HG03060 (cell line): ENCODE measurements around the gene PDXDC1.
"Not testable (repeated sequence)": the region's sequence is repeated elsewhere in the genome, so short reads cannot be mapped to it uniquely, and the experiment has no call there.

Experiments used
- ATAC-seq: cut with Tn5 transposase; IDR thresholded peaks from one replicate; pipeline ENCODE4 v1.9.1; 2021; ENCODE audit warnings: low read depth, moderate number of reproducible peaks; ENCODE audit not compliant: unreplicated experiment

Gene PDXDC1

GRCh38 chr16:15057681-15058417 is 83.0 kb downstream of the PDXDC1 start:
- ATAC-seq: no peak

DNA sequence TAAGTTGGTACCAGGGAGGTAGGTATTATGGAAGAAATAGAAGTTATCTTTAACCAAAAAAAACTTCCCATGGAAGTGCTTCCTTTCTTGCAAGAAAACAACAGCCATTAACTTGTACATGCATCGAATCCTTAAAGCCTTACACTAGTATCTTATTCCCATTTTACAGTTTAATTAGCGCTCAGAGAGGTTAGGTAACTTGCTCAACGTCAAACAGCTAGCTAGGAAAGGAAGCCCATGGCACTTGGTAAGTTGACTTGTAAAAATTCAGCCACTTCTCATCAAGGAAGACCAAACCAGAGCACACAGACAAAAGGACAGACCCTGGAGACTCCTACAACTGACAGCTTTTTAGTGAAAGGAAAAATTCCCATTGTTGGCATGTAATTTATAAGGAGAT is 84.5 kb downstream of the PDXDC1 start:
- ATAC-seq: no peak

DNA sequence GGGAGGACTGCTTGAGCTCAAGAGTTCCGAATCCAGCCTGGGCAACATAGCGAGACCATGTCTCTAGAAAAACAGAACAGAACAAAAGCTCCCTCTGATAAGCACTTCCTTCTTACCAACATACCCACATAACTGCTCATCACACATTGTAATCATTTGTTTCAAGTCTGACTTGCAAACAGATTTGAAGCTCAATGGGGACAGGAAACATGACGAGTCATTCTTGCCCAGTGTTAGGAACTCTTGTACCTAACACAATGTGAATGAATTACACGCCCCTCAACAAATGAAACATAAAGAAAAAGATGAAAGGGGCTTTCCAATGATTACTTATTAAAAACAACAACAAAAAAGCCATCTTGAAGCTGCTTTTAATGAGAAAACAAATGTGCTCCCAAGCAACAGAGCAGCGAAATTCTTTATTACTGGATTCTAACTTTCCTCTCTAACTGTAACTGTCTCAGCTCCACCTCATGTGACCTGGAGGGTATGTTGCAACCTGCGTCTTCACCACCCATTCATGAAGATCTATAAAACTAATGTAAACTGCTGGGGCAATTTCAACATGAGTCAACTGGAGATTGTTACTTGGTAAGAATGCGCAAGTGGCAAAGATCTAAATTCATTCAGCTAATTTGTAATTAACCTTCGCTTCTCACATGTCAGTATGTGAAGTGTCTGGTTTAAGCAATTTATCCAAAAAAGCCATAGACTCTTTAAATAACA is 87.4 kb downstream of the PDXDC1 start:
- not testable (repeated sequence) for ATAC-seq

- not testable (repeated sequence) for ATAC-seq
These were observed 91.1 kb downstream of the PDXDC1 start for GRCh38 chr16:15065961-15066360.

- ATAC-seq: not testable (repeated sequence)
These were observed 91.9 kb downstream of the PDXDC1 start for GRCh38 chr16:15066690-15067089.

- not testable (repeated sequence) for ATAC-seq
These were observed 96.2 kb downstream of the PDXDC1 start for GRCh38 chr16:15071013-15071412.

DNA sequence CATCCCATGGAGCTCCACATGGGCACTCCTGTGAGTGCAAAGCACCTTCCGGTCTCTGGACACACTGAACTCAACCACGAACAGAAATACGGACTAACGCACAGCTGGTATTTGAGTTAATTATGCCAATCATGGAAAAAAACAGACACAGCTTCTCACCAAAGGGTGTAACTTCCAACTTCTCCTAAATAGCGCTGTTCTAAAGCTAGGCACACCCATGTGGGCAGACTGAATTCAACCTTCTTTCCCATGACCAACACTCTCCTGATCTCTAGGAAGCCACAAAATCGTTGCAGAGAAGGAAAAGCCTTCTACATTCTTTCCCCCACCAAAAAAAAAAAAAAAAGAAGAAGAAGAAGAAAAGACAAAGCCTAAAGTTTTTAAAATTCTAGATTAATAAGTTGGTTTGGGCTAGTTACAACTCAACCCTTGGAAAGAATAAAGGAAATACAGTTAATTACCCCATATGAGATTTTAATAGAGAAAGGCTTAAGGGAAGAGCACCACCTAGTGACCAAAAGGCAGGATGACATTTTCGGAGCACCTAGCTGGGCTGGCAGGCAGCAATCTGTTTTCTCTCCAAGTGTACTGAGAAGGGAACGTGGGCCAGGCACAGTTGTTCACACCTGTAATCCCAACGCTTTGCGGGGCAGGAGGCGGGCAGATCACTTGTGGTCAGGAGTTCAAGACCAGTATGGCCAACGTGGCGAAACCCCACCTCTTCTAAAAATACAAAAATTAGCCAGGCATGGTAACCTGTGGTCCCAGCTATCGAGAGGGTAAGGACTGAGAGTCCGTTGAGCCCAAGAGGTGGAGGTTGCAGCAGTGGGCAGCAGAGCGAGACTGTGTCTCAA is 97.3 kb downstream of the PDXDC1 start:
- not testable (repeated sequence) for ATAC-seq

DNA sequence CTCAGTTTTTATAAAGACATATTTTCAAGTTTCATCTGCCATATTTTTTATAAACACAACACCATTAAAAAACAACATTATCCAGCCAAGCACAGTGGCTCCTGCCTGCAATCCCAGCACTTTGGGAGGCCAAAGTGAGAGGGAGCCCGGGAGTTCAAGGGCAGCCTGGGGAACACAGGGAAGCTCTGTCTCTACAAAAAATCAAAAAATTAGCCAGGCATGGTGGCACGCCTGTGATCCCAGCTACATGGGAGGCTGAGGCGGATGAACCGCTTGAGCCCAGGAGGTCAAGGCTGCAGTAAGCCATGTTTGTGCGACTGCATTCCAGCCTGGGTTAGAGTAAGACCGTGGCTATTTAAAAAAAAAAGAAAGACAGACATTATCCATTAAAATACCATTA is 98.3 kb downstream of the PDXDC1 start:
- no peak for ATAC-seq

- not testable (repeated sequence) for ATAC-seq
These were observed 101.3 kb downstream of the PDXDC1 start for GRCh38 chr16:15076161-15076560.

DNA sequence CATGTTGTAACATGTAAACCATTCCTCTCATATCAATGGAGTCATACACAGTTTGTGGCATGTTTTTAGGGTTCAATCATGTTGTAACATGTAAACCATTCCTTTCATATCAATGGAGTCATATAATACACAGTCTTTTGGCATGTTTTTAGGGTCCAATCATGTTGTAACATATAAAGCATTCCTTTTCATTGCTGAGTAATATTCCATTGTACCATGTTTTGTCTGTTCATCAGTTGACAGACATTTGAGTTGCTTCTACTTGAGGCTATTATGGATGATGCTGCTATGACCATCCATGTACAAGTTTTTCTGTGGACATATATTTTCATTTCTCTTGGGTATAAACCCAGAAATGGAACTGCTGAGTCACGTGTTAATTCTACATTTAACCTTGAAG is 106.1 kb downstream of the PDXDC1 start:
- not testable (repeated sequence) for ATAC-seq

GRCh38 chr16:15082788-15083187 is 108.0 kb downstream of the PDXDC1 start:
- ATAC-seq: not testable (repeated sequence)

GRCh38 chr16:15090663-15091269 is 115.9 kb downstream of the PDXDC1 start:
- not testable (repeated sequence) for ATAC-seq

- not testable (repeated sequence) for ATAC-seq
These were observed 118.7 kb downstream of the PDXDC1 start for GRCh38 chr16:15093571-15093954.

DNA sequence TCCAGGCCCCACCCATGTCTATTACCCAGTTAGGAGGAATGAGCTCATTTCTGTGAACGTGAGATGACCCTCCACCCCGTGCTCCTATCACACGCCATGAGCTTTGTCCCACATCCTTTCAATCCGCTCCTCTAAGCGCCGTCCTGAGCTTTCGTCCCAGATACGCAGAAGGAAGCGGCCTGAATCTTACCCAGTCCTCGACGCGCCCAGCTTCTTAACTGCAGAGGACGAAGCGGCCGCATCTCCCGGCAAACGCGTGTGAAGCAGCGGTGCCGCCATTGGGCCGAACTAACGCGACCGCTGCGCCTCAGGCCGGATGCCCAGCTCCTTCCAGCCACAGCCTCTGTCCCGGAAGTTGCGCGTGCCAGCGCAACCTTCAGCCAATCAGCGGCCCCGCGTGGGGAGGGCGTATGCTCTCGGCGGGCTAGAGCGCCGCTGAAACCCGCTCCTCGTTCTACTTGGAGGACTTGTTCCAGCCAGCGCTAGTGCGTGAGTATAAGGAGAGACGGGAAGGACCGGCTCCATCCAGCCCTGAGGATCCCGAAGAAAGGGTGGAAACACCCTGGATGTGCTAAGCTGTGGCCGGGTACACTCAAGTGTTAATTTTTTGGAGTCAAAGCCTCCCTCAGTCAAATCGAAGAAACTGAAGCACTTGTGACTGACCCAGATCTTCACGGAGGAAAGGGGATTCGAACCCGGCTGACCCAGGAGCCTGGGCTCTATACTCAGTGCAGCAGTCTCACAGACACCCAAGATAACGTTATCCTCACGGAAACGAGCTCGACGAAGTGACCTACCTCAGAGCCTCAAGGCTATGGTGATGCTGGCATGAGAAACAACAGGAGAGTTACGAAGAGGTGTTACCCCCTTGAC is 119.4 kb downstream of the PDXDC1 start, which contains the start of gene RRN3:
TSS of gene RRN3 (minus strand) at position 318 of the 873 bp plus-strand sequence. CDS start at position 279, 39 bp downstream.
- peak; percentile 77 for ATAC-seq

- not testable (repeated sequence) for ATAC-seq
These were observed 121.8 kb downstream of the PDXDC1 start for GRCh38 chr16:15096583-15096972.

- ATAC-seq: not testable (repeated sequence)
These were observed 124.6 kb downstream of the PDXDC1 start for GRCh38 chr16:15099366-15099909.

GRCh38 chr16:15100372-15100987 is 125.7 kb downstream of the PDXDC1 start:
- not testable (repeated sequence) for ATAC-seq

GRCh38 chr16:15127641-15128425 is 153.0 kb downstream of the PDXDC1 start:
- ATAC-seq: not testable (repeated sequence)
